Prostate gland (tissue), 2 donors: Measurements from ENCODE around the gene SLC35B1.

Experiments
- POLR2A ChIP-seq: fragments of 450-650 bp; IDR thresholded peaks from one replicate; pipeline ENCODE4 v1.6.1; 2016; ENCODE audit warnings: antibody characterized with exemption, mild to moderate bottlenecking
- POLR2AphosphoS5 ChIP-seq: sonication (generic); formaldehyde crosslinking; IDR thresholded peaks from one replicate; pipeline ENCODE4 v1.6.1; 2017; ENCODE audit warnings: antibody characterized with exemption
- TF ChIP-seq, protein P1 (sequence below), 4 experiments: fragments of 200-600 bp in 2 of 4; fragments of 450-650 bp in 2 of 4; sonication (generic) in 2 of 4; IDR thresholded peaks; 1 replicate in 3 of 4; 2 replicates in 1 of 4; pipeline ENCODE4 v1.5.1; 2016 to 2019; ENCODE audit warnings: antibody characterized with exemption in 4 of 4, mild to moderate bottlenecking in 2 of 4, moderate library complexity in 2 of 4

GRCh38 chr17:49677933-49678847 is 29.6 kb downstream of the SLC35B1 start, which contains the start of gene SPOP:
- TF ChIP-seq, protein P1, sequence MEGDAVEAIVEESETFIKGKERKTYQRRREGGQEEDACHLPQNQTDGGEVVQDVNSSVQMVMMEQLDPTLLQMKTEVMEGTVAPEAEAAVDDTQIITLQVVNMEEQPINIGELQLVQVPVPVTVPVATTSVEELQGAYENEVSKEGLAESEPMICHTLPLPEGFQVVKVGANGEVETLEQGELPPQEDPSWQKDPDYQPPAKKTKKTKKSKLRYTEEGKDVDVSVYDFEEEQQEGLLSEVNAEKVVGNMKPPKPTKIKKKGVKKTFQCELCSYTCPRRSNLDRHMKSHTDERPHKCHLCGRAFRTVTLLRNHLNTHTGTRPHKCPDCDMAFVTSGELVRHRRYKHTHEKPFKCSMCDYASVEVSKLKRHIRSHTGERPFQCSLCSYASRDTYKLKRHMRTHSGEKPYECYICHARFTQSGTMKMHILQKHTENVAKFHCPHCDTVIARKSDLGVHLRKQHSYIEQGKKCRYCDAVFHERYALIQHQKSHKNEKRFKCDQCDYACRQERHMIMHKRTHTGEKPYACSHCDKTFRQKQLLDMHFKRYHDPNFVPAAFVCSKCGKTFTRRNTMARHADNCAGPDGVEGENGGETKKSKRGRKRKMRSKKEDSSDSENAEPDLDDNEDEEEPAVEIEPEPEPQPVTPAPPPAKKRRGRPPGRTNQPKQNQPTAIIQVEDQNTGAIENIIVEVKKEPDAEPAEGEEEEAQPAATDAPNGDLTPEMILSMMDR (IDR thresholded peaks at IDR 0.05): no peak
- TF ChIP-seq POLR2A (peak; percentile 72), POLR2AphosphoS5 (peak; percentile 96)
